Loucy (cell line): ENCODE data around the gene IGF1R.

Experiments used
- EZH2phosphoT487 ChIP-seq: fragments of 200-600 bp; IDR thresholded peaks from 2 replicates; pipeline ENCODE4 v1.6.1; 2018; ENCODE audit warnings: antibody characterized with exemption, mild to moderate bottlenecking, moderate library complexity, borderline replicate concordance
- TF ChIP-seq, protein P1 (sequence below): fragments of 200-600 bp; sonication (generic); conservative IDR thresholded peaks from 2 replicates; pipeline ENCODE4 v1.5.1; 2014; ENCODE audit warnings: mild to moderate bottlenecking, antibody characterized with exemption, low read length

DNA sequence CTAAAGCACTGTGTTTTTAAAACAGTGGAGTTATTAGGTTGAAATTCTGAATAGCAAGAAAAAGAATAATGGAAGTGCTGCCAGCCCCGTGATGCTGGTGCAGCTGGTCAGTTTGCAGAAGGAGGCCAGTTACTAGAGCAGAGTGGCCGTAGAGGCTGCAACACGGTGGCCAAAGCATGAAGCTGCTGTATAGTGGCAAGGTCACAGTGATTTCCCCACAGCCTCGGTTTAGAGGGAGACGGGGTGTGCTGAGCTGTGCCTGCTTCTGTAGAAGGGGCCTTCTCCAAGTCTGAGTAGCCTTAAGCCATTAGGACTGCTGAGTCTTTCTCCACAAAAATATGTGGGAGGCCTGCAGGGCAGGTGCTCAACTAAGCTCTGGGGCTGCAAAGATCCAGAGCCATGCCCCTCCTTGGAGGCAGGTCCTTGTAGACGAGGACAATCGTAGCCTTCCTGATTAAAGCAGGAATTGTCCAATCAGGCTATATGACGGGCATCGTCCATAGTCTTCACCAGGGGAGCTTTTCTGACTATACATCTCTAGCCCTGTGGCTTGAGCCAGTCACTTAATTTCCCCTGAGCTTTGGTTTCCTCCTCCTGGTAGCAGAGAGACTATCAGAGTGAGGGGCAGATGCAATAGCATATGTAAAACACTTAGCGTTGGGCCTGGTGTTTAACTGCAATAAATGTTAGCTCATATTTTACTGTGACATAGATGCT, 207.6 kb downstream of the IGF1R start:
- TF ChIP-seq, protein P1, sequence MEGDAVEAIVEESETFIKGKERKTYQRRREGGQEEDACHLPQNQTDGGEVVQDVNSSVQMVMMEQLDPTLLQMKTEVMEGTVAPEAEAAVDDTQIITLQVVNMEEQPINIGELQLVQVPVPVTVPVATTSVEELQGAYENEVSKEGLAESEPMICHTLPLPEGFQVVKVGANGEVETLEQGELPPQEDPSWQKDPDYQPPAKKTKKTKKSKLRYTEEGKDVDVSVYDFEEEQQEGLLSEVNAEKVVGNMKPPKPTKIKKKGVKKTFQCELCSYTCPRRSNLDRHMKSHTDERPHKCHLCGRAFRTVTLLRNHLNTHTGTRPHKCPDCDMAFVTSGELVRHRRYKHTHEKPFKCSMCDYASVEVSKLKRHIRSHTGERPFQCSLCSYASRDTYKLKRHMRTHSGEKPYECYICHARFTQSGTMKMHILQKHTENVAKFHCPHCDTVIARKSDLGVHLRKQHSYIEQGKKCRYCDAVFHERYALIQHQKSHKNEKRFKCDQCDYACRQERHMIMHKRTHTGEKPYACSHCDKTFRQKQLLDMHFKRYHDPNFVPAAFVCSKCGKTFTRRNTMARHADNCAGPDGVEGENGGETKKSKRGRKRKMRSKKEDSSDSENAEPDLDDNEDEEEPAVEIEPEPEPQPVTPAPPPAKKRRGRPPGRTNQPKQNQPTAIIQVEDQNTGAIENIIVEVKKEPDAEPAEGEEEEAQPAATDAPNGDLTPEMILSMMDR: no peak
- TF ChIP-seq EZH2phosphoT487: no peak
